ENCODE data around the gene DLGAP1.

DLGAP1 gene

DNA sequence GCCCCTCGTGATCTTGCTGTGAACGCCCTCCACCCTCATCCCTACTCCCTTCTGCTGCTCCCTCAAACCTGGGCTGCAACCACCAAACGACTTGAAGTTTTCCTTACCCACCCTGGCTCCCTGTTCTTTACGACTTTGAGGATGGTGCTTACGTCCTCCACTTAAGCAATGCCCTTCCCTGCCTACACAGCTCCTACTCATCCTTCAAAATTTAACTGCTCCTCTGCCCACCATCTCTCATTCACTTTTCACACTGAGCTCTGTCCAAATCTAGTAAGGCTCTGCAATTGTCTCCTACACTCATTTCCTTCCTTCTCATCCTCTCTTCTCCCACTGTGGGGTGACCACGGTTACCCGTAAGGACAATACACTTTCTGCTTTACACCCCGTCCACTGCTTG is 554.1 kb downstream of the DLGAP1 start:
- DNase-seq (ENCODE audit: low read depth) = no peak
- no peak overlapping the region for H3K4me3 ChIP-seq (ENCODE audit: low read depth, low read length)
- TF ChIP-seq, protein P1, sequence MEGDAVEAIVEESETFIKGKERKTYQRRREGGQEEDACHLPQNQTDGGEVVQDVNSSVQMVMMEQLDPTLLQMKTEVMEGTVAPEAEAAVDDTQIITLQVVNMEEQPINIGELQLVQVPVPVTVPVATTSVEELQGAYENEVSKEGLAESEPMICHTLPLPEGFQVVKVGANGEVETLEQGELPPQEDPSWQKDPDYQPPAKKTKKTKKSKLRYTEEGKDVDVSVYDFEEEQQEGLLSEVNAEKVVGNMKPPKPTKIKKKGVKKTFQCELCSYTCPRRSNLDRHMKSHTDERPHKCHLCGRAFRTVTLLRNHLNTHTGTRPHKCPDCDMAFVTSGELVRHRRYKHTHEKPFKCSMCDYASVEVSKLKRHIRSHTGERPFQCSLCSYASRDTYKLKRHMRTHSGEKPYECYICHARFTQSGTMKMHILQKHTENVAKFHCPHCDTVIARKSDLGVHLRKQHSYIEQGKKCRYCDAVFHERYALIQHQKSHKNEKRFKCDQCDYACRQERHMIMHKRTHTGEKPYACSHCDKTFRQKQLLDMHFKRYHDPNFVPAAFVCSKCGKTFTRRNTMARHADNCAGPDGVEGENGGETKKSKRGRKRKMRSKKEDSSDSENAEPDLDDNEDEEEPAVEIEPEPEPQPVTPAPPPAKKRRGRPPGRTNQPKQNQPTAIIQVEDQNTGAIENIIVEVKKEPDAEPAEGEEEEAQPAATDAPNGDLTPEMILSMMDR (IDR thresholded peaks at IDR 0.05; ENCODE audit: insufficient read depth, low read depth, low read length, missing control alignments) = no peak

DNA sequence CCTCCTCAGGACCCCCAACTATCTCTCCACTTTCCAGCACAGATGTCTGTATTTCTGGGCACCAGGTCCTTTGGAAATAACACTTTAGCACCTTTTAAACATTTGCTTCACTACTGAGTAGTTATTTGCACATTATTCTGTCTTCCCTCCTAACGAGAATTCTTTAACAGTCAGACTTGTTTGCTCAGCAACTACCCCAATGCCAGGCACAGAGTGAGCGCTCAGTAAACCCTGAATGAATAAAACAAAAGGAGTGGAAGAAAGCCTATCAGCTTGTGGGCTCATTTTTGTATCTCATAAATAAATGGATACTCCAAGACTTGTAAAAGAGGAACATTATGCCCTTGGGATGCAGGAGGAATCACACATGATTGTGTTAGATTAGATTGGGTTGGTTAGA is 554.8 kb downstream of the DLGAP1 start:
- no peak for DNase-seq (ENCODE audit: low read depth)
- TF ChIP-seq, protein P1 (IDR thresholded peaks at IDR 0.05; ENCODE audit: insufficient read depth, low read depth, low read length, missing control alignments) = no peak
- H3K4me3 ChIP-seq (ENCODE audit: low read depth, low read length) = no peak overlapping the region

DNA sequence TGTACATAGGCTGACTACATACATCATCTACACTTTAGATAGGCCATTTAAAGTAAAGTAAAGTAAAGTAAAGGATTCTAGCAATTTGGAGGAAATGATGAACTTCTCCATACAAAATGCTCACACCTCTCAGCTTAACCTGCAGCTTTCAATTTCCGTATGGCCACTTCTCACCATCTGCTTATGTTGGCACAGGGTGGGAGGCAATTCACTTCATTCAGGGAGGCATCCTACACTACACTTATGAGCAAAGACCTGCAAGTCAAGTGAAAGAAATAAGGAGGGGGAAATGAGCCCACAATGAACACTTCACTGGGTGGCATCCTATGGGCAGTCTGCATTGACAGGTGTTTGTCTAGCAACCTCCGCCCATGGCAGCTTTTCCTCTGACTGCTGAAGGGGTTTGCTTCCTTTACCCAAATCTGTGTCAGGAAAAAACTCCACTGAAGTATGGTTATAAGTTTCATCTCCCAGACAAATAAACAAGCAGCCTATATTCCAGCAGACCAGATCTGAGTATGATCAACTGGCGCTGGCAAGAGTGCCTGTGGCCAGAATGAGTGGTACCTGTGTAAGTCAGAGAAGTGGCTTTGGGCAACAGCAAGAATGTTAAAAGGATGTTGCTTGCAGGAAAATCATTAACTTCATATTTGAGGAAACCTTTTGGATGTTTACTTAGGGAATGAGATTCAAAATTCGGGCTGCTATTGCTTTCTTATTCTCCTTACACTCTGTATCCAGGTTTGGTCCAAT is 556.1 kb downstream of the DLGAP1 start:
- TF ChIP-seq, protein P1 (IDR thresholded peaks at IDR 0.05; ENCODE audit: insufficient read depth, low read depth, low read length, missing control alignments) = no peak
- no peak overlapping the region for H3K4me3 ChIP-seq (ENCODE audit: low read depth, low read length)
- DNase-seq (ENCODE audit: low read depth) = no peak

DNA sequence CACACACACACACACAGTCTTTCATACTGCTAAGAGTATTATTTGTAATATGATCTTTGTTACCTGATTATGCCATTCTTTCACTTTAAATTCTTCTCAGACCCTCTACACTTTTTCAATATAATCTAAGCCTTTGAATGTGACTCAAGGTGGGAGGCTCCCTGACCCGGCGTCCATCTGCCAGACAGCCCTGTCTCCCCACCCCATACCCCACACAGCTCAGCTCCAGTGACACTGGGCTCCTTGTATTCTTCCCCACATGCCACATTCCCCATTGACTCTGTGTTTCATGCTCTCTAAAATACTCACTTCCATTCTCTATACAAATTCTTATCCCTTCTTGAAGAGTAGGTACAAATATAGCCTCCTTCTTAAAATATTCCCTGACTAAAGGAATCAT is 563.0 kb downstream of the DLGAP1 start:
- no peak for DNase-seq (ENCODE audit: low read depth)
- TF ChIP-seq, protein P1 (IDR thresholded peaks at IDR 0.05; ENCODE audit: insufficient read depth, low read depth, low read length, missing control alignments) = no peak
- no peak overlapping the region for H3K4me3 ChIP-seq (ENCODE audit: low read depth, low read length)

DNA sequence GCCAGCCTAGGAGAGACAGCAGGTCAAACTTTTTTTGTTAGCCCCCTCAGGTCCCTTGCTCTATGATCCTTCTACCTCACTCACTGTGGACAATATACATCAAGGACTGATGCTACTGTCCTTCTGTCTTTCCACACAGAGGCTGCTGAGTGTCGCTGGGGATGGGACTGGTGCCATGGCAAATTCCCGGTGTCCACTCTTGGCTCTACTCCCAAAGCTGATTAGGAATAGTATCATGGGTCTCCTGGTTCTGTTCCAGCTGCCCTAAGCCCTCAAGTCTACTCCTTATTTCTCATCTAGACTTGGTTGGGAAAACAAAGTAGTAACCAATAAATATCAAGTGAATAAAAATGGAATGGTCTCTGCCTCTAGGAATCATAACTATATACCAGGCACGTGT is 563.9 kb downstream of the DLGAP1 start:
- TF ChIP-seq, protein P1 (IDR thresholded peaks at IDR 0.05; ENCODE audit: insufficient read depth, low read depth, low read length, missing control alignments) = no peak
- no peak overlapping the region for H3K4me3 ChIP-seq (ENCODE audit: low read depth, low read length)
- DNase-seq (ENCODE audit: low read depth) = no peak

DNA sequence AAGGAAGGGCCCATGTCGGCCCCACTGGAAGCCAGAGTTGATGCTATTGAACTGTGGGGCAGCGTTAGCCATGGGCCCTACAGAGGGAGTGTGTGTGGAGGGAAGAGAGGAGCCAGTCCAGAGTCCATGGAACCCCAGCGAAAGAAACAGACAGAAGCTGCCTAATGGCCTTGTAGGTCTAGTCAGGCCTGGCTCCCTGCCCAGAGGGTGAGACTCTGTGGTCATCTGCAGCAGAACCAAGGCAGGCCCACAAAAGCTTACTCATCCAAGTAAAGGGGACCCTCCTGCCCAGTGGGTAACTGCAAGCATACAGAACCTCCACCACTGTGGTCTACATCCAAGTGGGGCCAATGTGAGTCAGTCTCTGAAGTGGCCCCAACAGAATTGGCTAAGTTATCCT is 565.3 kb downstream of the DLGAP1 start:
- no peak overlapping the region for H3K4me3 ChIP-seq (ENCODE audit: low read depth, low read length)
- TF ChIP-seq, protein P1 (IDR thresholded peaks at IDR 0.05; ENCODE audit: insufficient read depth, low read depth, low read length, missing control alignments) = no peak
- DNase-seq (ENCODE audit: low read depth) = no peak

DNA sequence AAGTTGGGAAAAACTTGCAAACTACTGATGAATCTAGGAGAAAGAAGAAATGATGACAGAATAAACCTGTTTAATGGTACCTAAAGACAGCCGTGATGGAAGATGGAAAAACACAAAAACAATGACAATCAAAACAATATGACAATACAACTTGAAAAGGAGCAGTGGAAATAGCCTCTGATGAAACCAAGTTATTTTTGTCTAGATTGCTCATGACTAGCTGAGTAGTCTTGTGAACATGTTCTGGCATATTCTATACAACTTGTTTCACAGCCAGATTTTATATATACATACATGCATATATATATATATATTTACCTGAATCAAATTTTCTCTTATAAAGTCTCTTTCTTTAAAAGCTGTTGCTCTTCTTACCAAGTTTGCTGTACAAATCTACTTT is 566.0 kb downstream of the DLGAP1 start:
- H3K4me3 ChIP-seq (ENCODE audit: low read depth, low read length) = no peak overlapping the region
- TF ChIP-seq, protein P1 (IDR thresholded peaks at IDR 0.05; ENCODE audit: insufficient read depth, low read depth, low read length, missing control alignments) = no peak
- DNase-seq (ENCODE audit: low read depth) = no peak
